GM18507 (cell line): ENCODE data around the gene DLG1.
"Not testable (repeated sequence)": the region's sequence is repeated elsewhere in the genome, so short reads cannot be mapped to it uniquely, and the experiment has no call there.

ENCODE experiments used
- DNase-seq: peaks from one replicate; pipeline ENCODE4 v3.0.0; 2011; ENCODE audit warnings: low read depth; ENCODE audit not compliant: insufficient read length; ENCODE audit errors: extremely low spot score
- FAIRE-seq: peaks from 2 replicates; lab custom pipeline; 2011; peaks lifted over from hg19 to GRCh38; lab: Jason Lieb, UNC

DLG1 gene

GRCh38 chr3:197225579-197225978 is 72.8 kb downstream of the DLG1 start:
- no peak for DNase-seq
- no peak for FAIRE-seq

GRCh38 chr3:197224034-197224444 is 74.4 kb downstream of the DLG1 start:
- peak; percentile 55 for FAIRE-seq

GRCh38 chr3:197222937-197223370 is 75.5 kb downstream of the DLG1 start:
- no peak for DNase-seq
- FAIRE-seq: no peak

More at GRCh38 chr3:197224034-197224444, 74.4 kb downstream of the DLG1 start:
- DNase-seq: no peak

GRCh38 chr3:197219619-197220018 is 78.8 kb downstream of the DLG1 start:
- DNase-seq: no peak
- FAIRE-seq: no peak

- FAIRE-seq (no peak), DNase-seq (no peak)
Measured at GRCh38 chr3:197218210-197218609, 80.2 kb downstream of the DLG1 start.

- no peak for DNase-seq
- FAIRE-seq: no peak
Measured at GRCh38 chr3:197216914-197217313, 81.5 kb downstream of the DLG1 start.

- no peak for DNase-seq
- no peak for FAIRE-seq
Measured at GRCh38 chr3:197216169-197216860, 82.1 kb downstream of the DLG1 start.

GRCh38 chr3:197212290-197212689 is 86.1 kb downstream of the DLG1 start:
- FAIRE-seq: no peak

GRCh38 chr3:197211698-197212097 is 86.7 kb downstream of the DLG1 start:
- FAIRE-seq: peak; percentile 45
- not testable (repeated sequence) for DNase-seq

More at GRCh38 chr3:197212290-197212689, 86.1 kb downstream of the DLG1 start:
- DNase-seq: no peak

GRCh38 chr3:197209366-197210260 is 88.8 kb downstream of the DLG1 start:
- DNase-seq (no peak), FAIRE-seq (peak; percentile 67)

- no peak for DNase-seq
- FAIRE-seq: peak; percentile 35
Measured at GRCh38 chr3:197206913-197207312, 91.5 kb downstream of the DLG1 start.

- DNase-seq (no peak), FAIRE-seq (no peak)
Measured at GRCh38 chr3:197205675-197206074, 92.7 kb downstream of the DLG1 start.

- no peak for FAIRE-seq
- DNase-seq: no peak
Measured at GRCh38 chr3:197205265-197205664, 93.1 kb downstream of the DLG1 start.

- no peak for FAIRE-seq
- no peak for DNase-seq
Measured at GRCh38 chr3:197204736-197205135, 93.7 kb downstream of the DLG1 start.

GRCh38 chr3:197203714-197204146 is 94.7 kb downstream of the DLG1 start:
- no peak for DNase-seq
- FAIRE-seq: no peak

- no peak for FAIRE-seq
- no peak for DNase-seq
Measured at GRCh38 chr3:197202694-197203093, 95.7 kb downstream of the DLG1 start.

GRCh38 chr3:197201791-197202452 is 96.5 kb downstream of the DLG1 start:
- no peak for DNase-seq
- no peak for FAIRE-seq

- not testable (repeated sequence) for DNase-seq, FAIRE-seq
Measured at GRCh38 chr3:197200856-197201255, 97.6 kb downstream of the DLG1 start.

GRCh38 chr3:197197334-197197733 is 101.1 kb downstream of the DLG1 start:
- FAIRE-seq (no peak), DNase-seq (no peak)

- DNase-seq (no peak), FAIRE-seq (no peak)
Measured at GRCh38 chr3:197196192-197196591, 102.2 kb downstream of the DLG1 start.
